ENCODE measurements around the gene CFAP46.

DNA sequence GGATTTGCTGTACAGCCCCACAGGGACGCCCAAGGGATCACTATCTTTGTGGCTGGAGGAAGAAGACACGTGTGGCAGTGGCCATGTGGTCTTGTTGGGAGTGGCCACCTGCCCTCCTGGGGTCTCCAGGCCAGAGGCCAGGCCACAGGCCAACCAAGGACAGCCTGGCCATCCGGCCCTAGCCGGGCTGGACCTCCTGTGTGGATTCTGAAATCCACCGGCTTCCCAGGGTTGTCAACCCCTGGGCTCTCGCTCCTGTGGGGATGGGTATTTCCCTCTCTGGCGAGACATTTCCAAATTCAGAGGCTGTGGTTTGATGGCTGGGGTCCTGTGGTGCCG lies 31.5 kb upstream of the CFAP46 start:
- TF ChIP-seq, protein P1, sequence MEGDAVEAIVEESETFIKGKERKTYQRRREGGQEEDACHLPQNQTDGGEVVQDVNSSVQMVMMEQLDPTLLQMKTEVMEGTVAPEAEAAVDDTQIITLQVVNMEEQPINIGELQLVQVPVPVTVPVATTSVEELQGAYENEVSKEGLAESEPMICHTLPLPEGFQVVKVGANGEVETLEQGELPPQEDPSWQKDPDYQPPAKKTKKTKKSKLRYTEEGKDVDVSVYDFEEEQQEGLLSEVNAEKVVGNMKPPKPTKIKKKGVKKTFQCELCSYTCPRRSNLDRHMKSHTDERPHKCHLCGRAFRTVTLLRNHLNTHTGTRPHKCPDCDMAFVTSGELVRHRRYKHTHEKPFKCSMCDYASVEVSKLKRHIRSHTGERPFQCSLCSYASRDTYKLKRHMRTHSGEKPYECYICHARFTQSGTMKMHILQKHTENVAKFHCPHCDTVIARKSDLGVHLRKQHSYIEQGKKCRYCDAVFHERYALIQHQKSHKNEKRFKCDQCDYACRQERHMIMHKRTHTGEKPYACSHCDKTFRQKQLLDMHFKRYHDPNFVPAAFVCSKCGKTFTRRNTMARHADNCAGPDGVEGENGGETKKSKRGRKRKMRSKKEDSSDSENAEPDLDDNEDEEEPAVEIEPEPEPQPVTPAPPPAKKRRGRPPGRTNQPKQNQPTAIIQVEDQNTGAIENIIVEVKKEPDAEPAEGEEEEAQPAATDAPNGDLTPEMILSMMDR (IDR thresholded peaks at IDR 0.05; ENCODE audit: insufficient read depth, low read depth, low read length): no peak
- TF ChIP-seq EZH2 (IDR thresholded peaks at IDR 0.05; ENCODE audit: insufficient read depth, low read length): no peak

Measured in astrocyte (in vitro differentiated cells and primary cell).